Stimulated activated CD8-positive, alpha-beta memory T cell treated with anti-CD3 and anti-CD28 coated beads, Interleukin-2, amount 100 ng/mL, for 1 hour (primary cell): Measurements from ENCODE around the gene USP22.

Experiments used
- DNase-seq, 2 donors: peaks; one replicate each; pipeline ENCODE4 v3.0.0-alpha.2; 2020; ENCODE audit warnings: low read depth in 2 of 2

The USP22 gene

GRCh38 chr17:21049457-21049856 is 6.6 kb upstream of the USP22 start:
- no peak for DNase-seq

GRCh38 chr17:21046216-21046615 is 3.4 kb upstream of the USP22 start:
- no peak for DNase-seq

- DNase-seq = no peak
These were observed 2.2 kb upstream of the USP22 start for GRCh38 chr17:21044971-21045370.

GRCh38 chr17:21043296-21044232 is 753 bp upstream of the USP22 start:
- DNase-seq = peak; percentile 89

GRCh38 chr17:21041741-21042457 is 912 bp downstream of the USP22 start:
- no peak for DNase-seq

GRCh38 chr17:21039839-21040575 is 2.8 kb downstream of the USP22 start:
- no peak for DNase-seq

- no peak for DNase-seq
These were observed 5.6 kb downstream of the USP22 start for GRCh38 chr17:21037117-21037803.

- no peak for DNase-seq
These were observed 6.4 kb downstream of the USP22 start for GRCh38 chr17:21036361-21036881.

GRCh38 chr17:21035406-21035805 is 7.4 kb downstream of the USP22 start:
- no peak for DNase-seq

GRCh38 chr17:21034340-21035235 is 8.2 kb downstream of the USP22 start:
- DNase-seq = no peak

GRCh38 chr17:21033350-21033749 is 9.5 kb downstream of the USP22 start:
- DNase-seq = no peak

GRCh38 chr17:21031756-21032396 is 10.9 kb downstream of the USP22 start:
- DNase-seq = no peak

- DNase-seq = no peak
These were observed 12.4 kb downstream of the USP22 start for GRCh38 chr17:21030375-21030774.

GRCh38 chr17:21029515-21029914 is 13.3 kb downstream of the USP22 start:
- no peak for DNase-seq

- no peak for DNase-seq
These were observed 13.8 kb downstream of the USP22 start for GRCh38 chr17:21029036-21029435.

- no peak for DNase-seq
These were observed 14.6 kb downstream of the USP22 start for GRCh38 chr17:21028192-21028591.

- no peak for DNase-seq
These were observed 15.8 kb downstream of the USP22 start for GRCh38 chr17:21027031-21027430.

- DNase-seq = no peak
These were observed 17.4 kb downstream of the USP22 start for GRCh38 chr17:21025451-21025850.

- DNase-seq = no peak
These were observed 18.8 kb downstream of the USP22 start for GRCh38 chr17:21024024-21024423.
